Stimulated activated CD4-positive, alpha-beta T cell treated with anti-CD3 and anti-CD28 coated beads, Interleukin-12 subunit alpha, Interleukin-12 subunit beta, amount 100 ng/mL, for 24 hours (primary cell): ENCODE results near the gene LYPLA2.
"Not testable (repeated sequence)": the region's sequence is repeated elsewhere in the genome, so short reads cannot be mapped to it uniquely, and the experiment has no call there.

Source experiments
- DNase-seq, 2 experiments: peaks; one replicate each; pipeline ENCODE4 v3.0.0-alpha.2; 2020; ENCODE audit warnings: low read depth in 2 of 2

The LYPLA2 gene

GRCh38 chr1:23779826-23780371, 11.0 kb upstream of the LYPLA2 start:
- no peak for DNase-seq

DNA sequence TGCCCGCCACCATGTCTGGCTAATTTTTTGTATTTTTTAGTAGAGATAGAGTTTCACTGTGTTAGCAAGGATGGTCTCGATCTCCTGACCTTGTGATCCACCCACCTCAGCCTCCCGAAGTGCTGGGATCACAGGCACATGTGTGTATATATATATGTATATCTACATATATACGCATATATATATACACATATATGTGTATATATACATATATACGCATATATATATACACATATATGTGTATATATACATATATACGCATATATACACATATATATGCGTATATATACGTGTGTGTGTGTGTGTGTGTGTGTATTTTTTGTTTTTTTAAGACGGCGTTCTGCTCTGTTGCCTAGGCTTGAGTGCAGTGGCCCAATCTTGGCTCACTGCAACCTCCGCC, 7.8 kb upstream of the LYPLA2 start:
- DNase-seq = not testable (repeated sequence)

DNA sequence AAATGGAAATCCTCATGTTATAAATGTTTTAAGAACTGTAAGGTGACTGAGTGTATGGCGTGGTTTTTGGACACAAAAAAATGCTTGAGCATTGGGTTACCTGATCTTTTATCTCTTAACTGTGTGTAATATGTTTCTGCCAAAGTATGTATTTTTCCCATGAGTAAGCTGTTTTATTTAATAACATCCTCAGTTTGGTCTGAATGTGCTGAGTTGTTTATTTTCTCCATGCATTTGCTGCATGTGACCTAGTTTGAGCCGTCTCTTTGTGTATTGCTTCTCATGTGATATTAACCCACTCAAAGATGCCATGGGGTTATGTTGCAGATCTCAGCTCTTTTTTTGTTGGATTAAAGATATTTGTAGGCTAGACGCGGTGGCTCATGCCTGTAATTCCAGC, 6.1 kb upstream of the LYPLA2 start:
- no peak for DNase-seq

GRCh38 chr1:23787701-23788100, 3.2 kb upstream of the LYPLA2 start:
- DNase-seq = no peak

DNA sequence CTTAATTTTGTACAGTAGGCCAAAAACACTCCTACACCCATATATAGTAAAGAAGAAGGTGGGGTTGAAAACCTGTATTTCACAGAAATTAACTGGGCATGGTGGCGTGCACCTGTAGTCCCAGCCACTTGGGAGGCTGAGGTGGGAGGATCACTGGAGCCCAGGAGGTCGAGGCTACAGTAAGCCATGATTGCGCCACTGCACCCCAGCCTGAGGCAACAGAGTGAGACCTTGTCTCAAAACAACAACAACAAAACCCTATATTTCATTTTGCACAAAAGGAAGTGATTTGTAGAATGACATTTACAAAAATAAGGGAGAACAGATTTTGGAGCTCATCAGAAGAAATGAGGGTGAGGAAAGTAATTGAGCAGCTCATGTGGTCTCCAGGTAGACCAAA, 2.2 kb upstream of the LYPLA2 start:
- no peak for DNase-seq

DNA sequence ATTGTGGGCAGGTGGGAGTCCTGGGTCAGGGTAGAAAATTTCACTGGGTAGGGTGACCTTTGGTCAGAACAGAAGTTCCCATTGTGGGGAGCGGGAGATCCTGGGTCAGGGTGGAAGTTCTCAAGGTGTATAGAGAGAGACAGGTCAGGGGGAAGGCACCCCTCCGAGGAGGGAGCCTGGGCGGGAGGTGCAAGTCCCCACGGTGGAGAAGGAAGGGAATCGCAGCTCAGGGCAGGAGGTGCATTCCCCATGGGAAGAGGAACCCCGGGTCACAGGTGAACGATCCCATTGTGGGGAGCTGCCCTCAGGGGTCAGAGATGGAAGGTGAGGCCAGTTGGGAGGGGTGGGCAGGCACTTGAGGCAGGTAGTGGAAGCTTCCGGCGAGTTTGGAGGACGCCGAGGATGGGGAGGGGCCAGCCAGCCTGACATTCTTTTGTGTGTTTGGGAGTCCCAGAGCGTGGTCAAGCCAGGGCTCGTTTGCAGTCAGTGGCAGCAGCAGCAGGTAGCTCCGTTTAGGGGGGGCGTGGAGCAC, 637 bp downstream of the LYPLA2 start:
- no peak for DNase-seq

DNA sequence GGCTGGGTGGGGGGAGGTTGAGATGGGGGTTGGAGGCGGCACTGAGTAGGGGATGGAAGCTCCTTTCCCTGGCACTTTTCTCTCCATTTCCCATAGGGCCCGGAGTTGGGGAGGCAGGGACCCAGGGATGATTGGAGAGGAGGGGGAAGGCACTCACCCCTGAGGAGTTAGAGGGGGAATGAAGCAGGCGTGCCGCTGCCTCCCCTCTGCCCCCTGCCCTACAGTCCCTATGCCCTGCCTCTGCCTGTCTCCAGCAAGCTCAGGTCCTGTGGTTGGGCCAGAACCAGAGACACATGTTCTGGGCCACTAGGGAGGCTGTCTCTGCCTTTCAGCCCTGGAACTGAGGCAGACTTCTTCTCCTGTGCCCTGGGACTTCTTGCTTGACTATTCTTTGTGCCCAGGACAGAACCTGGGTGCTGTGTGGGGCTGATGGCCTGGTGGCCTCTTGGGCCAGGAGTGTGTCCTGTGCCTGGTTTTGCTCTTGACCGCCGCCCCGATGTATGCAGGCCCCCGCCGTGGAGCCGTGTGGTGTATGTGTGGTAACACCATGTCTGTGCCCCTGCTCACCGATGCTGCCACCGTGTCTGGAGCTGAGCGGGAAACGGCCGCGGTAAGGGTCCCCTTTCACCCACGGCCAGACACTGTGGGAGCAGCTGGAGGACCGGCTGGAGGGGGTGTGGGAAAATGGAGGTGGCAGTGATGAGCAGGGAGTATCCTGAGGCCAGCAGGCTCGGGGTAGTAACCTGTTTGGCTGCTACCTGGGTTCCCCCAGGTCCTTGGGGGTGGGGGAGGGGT, 1.4 kb downstream of the LYPLA2 start:
- no peak for DNase-seq

DNA sequence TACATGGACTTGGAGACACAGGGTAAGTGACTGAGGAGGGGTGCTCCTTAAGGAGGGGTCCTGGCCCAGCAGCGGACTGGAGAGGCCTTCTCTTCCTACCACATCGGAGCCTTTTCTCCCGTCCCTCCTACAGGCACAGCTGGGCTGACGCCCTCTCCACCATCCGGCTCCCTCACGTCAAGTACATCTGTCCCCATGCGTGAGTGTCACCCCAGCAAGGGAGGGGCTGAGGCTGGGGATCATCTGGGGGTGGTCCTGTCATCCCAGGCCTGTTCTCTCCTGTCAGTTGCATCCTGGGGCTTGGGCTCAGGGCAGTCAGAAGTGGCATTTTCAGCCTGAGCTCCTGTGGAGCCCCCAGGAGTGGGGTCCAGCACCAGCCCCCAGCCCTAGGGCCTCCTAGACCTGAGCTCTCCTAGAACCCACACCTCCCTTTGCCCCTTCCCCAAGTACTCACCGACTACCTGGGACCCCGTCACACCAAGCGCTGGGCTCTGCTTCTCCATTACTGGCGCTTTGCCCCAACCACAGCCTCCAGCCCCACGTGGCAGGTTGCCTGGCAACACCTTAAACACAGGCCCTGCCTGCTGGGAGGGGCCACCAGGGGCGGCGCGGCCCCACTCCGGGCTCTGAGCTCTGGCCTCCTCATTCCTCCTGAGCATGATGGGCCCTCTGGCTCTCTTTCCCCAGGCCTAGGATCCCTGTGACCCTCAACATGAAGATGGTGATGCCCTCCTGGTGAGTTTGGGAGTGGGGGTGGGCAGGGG, 2.3 kb downstream of the LYPLA2 start:
- no peak for DNase-seq

DNA sequence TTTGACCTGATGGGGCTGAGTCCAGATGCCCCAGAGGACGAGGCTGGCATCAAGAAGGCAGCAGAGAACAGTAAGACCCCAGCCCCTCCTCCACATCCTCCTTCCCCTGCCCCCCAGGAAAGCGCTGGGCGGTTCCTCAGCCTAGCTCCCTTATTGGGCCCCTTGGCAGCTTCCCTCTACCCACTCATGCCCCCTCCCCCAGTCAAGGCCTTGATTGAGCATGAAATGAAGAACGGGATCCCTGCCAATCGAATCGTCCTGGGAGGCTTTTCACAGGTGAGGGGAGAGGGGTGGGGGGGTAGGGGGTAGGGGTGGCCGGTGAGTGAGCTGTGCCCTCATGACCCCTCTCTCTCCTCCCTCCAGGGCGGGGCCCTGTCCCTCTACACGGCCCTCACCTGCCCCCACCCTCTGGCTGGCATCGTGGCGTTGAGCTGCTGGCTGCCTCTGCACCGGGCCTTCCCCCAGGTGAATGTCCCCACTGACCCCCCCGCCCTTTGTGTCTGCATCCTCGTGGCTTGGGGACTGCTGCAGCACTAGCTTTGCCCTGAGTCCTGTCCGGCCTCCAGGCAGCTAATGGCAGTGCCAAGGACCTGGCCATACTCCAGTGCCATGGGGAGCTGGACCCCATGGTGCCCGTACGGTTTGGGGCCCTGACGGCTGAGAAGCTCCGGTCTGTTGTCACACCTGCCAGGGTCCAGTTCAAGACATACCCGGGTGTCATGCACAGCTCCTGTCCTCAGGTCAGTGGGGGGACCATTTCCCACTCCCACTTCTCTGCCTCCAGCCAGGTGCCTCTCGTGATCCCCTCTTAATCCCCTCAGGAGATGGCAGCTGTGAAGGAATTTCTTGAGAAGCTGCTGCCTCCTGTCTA, 3.2 kb downstream of the LYPLA2 start:
- DNase-seq = no peak

DNA sequence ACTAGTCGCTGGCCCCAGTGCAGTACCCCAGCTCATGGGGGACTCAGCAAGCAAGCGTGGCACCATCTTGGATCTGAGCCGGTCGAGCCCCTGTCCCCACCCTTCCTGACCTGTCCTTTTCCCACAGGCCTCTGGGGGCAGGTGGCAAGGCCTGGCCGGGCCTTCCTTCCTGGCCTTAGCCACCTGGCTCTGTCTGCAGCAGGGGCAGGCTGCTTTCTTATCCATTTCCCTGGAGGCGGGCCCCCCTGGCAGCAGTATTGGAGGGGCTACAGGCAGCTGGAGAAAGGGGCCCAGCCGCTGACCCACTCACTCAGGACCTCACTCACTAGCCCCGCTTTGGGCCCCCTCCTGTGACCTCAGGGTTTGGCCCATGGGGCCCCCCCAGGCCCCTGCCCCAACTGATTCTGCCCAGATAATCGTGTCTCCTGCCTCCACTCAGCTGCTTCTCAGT, 3.8 kb downstream of the LYPLA2 start:
- not testable (repeated sequence) for DNase-seq

- DNase-seq = no peak
Measured at GRCh38 chr1:23795676-23796465, 4.9 kb downstream of the LYPLA2 start.

GRCh38 chr1:23796466-23797271, 5.7 kb downstream of the LYPLA2 start:
- DNase-seq = no peak

GRCh38 chr1:23797478-23798448, 6.8 kb downstream of the LYPLA2 start:
- DNase-seq = no peak

DNA sequence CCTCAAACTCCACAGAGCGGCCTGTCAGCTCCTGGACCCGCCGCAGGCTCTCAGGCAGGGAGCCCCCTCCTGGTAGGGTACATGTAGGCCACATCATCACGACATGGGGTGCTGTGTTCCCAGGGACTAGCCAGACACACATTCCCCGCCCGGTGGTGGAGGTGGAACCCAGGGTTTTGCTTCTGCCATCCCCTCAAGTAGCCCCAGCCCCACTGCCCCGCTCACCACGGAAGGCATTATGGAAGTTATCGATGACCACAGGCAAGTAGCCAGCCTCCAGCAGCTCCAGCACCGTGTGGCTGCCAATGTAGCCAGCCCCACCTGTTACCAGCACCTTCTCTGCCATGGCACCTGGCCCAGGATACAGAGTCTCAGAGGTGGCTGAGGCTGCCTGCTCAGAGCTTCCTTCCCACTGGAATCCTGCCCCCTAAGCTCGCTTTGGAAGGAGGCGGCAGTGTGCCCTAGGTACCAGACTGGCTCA, 7.8 kb downstream of the LYPLA2 start:
- no peak for DNase-seq

DNA sequence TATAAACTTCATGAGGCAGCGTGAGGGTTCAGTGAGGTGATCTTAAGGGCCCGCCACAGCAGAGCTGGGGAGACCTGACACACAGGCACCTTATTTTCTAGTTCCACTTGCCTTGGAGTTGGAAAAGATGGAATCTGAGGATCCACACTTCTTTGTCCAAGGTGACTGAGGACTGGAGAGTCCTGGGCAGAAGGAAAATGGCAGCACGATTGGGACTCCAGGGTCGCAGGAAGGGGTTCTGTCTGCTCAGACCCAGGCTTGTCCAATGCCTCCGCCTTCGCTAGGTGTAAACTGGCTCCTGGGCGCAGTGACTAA, 8.3 kb downstream of the LYPLA2 start:
- no peak for DNase-seq

- peak in 1 of 2 experiments; percentile 32 for DNase-seq
Measured at GRCh38 chr1:23799570-23800399, 8.8 kb downstream of the LYPLA2 start.

- DNase-seq = peak; percentile 92 to 99
Measured at GRCh38 chr1:23800400-23801337, 9.7 kb downstream of the LYPLA2 start, which contains the start of gene GALE. GALE (minus strand) TSS chr1:23800754; CDS start chr1:23799007, 1,747 bp downstream.
